NCI-H446 treated with DMSO at 0.1 percent for 48 hours (cell line): ENCODE measurements around the gene AGAP1.

Experiments used
- DNase-seq: peaks from one replicate; lab custom pipeline; 2025; lab: John Stamatoyannopoulos, UW

The AGAP1 gene

DNA sequence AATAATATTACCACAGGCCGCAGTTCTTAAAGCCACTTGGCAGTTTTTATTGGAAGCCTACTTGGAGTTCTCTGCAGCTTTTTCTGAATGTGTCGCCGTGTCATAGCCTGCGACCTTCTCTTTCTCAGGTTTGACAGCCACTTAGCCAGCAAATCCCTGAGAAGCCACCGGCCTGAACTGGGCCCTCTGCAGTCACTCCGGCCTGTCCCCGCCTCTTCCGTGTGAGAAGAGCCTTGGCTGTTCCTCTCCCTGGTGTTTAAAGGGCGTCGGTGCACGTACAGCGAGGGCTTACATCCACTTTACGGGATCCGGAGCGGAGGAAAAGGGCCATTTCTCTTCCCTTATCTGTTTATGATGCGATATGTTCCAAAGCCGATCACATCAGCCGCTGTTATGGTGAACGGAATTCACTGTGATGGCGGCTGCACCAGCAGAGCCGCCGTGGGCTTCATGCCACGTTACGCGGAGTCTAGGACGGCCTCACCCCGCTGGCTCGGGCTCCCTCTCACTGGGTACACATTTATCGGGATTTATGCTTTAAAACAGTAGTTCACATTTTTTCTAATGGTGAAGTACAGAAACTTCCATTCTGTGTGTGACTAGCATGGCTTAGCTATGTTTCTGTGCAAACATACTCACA, 607.6 kb downstream of the AGAP1 start:
- no peak for DNase-seq

GRCh38 chr2:236102971-236103370, 609.1 kb downstream of the AGAP1 start:
- no peak for DNase-seq

DNA sequence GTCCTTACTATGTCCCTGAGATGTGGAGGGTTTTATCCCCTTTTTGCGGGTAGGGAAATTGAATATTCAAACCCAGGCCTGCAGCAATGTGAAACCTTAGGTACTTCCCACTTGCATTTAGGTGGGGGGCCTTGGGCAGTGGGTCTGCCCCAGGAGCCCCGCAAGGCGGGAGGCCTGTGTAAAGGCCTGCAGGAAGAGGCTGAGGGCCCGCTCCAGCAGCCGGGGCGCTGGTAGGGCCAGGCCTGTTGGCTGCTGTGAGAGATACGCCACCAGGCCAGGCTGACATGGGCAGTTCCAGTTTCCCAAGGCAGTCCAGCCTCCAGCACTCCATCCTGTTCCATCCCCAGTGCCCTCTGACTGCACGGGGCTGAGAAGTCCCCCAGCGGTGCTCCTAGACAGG, 610.1 kb downstream of the AGAP1 start:
- no peak for DNase-seq

DNA sequence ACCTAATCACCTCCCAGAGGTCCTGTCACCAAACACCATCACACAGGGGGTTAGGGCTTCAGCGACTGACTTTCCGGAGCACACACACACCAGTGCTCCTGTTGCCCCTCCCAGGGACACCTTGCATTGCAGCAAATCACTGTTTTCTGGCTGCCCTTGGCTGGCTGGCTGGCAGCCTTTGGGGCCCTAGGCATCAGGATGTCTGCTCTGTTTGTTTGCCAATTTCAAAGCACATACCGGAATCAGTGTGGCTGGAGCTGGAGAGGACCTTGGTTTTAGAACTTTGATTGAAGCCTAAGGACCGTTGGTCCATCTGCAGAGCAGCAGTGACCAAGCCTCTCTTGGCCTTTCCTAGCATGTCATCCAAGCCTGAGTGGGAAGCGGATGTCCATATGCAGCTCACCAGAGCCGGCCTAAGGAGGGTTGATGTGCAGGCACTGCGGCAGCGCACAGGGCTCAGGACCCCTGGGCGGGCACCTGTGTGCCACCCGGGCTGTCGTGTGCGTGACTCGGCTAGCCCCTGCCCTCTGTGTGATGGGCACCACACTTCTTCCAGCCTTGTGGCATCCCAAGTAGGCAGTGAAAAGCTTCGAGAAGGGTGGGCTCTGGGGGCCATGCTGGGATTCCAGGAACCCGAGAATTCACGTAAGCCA, 612.2 kb downstream of the AGAP1 start:
- no peak for DNase-seq

DNA sequence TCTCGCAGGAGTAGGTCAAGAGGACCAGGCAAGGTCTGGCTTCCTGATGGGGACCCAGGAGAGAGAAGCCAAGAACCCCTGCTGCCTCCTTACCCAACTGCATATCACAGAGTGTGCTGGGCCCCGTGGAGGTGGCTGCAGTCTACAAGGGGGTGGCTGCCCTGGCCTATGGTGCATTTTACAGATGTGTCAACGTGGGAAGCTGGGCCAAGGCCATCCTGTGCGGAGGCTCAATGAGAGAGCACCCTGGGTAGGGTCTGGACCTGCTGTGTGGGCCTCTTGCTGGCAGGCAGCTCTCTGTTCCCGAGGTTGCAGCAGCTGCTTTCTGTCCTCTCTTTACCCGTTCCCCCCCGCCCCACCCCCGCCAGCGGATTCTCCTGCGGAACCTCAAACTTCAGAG, 612.9 kb downstream of the AGAP1 start:
- DNase-seq, result no peak

- no peak for DNase-seq
These were observed 613.7 kb downstream of the AGAP1 start for GRCh38 chr2:236107536-236107935.

- DNase-seq, result no peak
These were observed 614.2 kb downstream of the AGAP1 start for GRCh38 chr2:236107942-236108625.

GRCh38 chr2:236109061-236109460, 615.2 kb downstream of the AGAP1 start:
- DNase-seq, result no peak

- no peak for DNase-seq
These were observed 615.6 kb downstream of the AGAP1 start for GRCh38 chr2:236109473-236109872.

- no peak for DNase-seq
These were observed 618.6 kb downstream of the AGAP1 start for GRCh38 chr2:236112466-236112865.

GRCh38 chr2:236113425-236113824, 619.6 kb downstream of the AGAP1 start:
- no peak for DNase-seq

DNA sequence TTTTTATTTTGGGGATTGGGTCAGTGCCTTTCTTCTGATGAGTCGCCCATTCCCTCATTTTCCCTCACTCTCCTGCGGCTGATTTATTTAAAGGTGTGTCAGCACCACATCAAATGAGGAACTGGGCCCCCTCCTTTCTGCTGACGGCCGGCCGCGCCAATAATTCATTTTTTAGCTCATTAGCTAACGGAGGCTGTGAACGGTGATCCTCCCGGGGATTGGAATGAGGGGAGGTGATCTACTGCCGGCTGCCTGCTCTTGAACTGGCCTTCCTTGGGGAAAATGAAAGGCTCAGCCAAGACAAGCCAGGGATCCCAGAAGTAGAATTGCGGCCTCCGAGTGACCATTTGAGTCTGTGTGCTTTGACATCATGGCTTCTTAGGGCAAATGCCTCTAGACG, 620.1 kb downstream of the AGAP1 start:
- no peak for DNase-seq

DNA sequence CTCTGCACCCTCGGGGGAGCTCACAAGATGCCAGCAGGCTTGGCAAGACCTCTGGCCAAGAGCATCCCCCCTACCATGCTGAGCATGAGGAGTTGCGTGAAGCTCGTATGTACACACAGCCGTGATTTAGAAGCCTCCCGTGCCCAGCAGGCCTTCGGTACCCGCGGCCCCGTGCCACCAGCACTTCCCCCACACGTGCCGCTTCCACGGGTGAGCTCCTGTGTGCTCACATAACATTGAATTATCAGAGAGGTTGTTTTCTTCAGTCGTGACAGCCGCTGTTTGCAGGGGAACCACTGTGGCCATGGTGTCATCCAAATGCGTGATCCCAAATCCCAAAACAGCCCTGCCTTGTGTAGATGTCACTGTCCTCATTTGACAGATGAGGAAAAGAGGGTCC, 621.1 kb downstream of the AGAP1 start:
- no peak for DNase-seq

DNA sequence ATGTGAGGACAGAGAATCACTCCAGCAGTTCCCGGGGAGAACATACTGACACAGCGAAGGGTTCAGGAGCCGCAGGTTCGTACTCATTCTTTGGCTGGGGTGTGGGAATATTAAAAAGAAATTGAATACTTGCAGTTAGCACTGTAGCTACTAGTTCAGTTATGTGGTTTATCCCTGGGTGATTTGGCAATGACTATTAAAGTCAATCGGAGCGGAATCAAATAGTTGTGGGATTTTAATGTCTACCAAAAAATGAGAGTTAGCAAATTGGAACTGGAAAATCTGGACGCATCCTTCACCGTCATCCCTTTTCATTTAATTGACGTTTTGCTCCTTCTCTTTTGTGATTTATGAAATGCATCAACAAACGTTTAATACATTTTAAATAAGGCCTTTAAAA, 623.6 kb downstream of the AGAP1 start:
- no peak for DNase-seq

GRCh38 chr2:236117861-236118269, 624.0 kb downstream of the AGAP1 start:
- no peak for DNase-seq

- no peak for DNase-seq
These were observed 625.2 kb downstream of the AGAP1 start for GRCh38 chr2:236119003-236119402.

GRCh38 chr2:236119476-236119875, 625.6 kb downstream of the AGAP1 start:
- DNase-seq, result no peak

- no peak for DNase-seq
These were observed 626.3 kb downstream of the AGAP1 start for GRCh38 chr2:236120141-236120601.

- DNase-seq, result no peak
These were observed 627.0 kb downstream of the AGAP1 start for GRCh38 chr2:236120829-236121228.

GRCh38 chr2:236121546-236121945, 627.7 kb downstream of the AGAP1 start:
- no peak for DNase-seq

- no peak for DNase-seq
These were observed 628.4 kb downstream of the AGAP1 start for GRCh38 chr2:236122236-236122635.

- DNase-seq, result no peak
These were observed 629.9 kb downstream of the AGAP1 start for GRCh38 chr2:236123716-236124115.

DNA sequence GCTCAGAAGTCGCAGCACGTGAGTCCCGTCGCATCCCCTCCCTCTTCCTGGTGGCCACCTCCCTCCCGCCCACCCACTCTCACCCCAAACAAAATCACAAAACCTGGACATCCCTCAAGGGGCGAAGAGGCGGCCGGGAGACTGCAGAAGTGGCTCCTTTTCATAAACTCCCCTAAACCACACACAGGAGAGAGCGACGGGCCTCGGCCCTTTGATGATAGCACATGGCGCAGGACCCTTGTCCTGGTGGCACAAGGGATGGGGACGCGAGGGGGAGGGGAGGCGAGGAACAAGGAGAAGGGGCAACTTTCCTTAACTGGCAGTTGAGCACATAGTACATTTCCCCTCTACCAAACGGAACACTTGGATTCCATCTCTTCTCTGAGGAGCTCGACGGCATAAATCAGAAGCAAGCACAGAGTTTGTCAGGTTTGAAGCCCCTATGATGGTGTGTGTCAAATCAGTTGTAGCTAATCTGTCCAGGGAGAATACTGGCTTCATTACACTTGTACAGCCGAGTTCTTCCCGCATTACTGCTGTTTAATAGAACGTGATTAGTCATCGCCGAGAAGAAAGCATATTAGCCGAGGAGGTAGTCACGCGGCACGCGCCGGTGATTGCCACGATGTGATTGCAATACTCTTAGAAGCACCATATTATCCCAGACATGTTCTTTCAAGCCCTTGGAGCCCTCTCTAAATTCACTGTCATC, 630.5 kb downstream of the AGAP1 start:
- DNase-seq, result no peak
